Ovary (tissue), 9 donors: ENCODE measurements around the gene MROH7. TPM values are rescaled to one million over a fixed set of nuclear protein-coding genes. Genes with fewer than 3 reads are reported as not detected.

ENCODE experiments used
- DNase-seq, 5 donors: peaks; one replicate each; pipeline ENCODE4 v3.0.0-alpha.2; 2019 to 2020
- H3K27ac ChIP-seq, 2 donors: fragments of 200-600 bp; one replicate each; pipeline versions ENCODE4 v1.5.1 to v1.8.0; 2019 to 2022
- H3K27me3 ChIP-seq: fragments of 200-600 bp; one replicate; pipeline ENCODE4 v1.8.0; 2022
- H3K36me3 ChIP-seq: fragments of 200-600 bp; sonication (generic); one replicate; pipeline ENCODE4 v1.5.1; 2019
- H3K4me1 ChIP-seq: one replicate; pipeline ENCODE4 v1.8.1; 2013; ENCODE audit warnings: mild to moderate bottlenecking, moderate library complexity; ENCODE audit not compliant: insufficient read depth
- H3K4me3 ChIP-seq: fragments of 200-600 bp; sonication (generic); one replicate; pipeline ENCODE4 v1.5.1; 2017
- H3K9me3 ChIP-seq, 2 donors: fragments of 200-600 bp in 1 of 2; sonication (generic) in 1 of 2; one replicate each; pipeline versions ENCODE4 v1.5.1 to v1.8.1; 2013 to 2019; ENCODE audit warnings: mild to moderate bottlenecking in 1 of 2, moderate library complexity in 1 of 2
- CTCF ChIP-seq, 3 donors: fragments of 450-650 bp in 2 of 3; fragments of 200-600 bp in 1 of 3; IDR thresholded peaks; one replicate each; pipeline versions ENCODE4 v1.5.1 to v1.8.0; 2016 to 2022; ENCODE audit warnings: antibody characterized with exemption in 3 of 3, mild to moderate bottlenecking in 1 of 3
- EP300 ChIP-seq: sonication (generic); formaldehyde crosslinking; IDR thresholded peaks from one replicate; pipeline ENCODE4 v1.6.1; 2017; ENCODE audit warnings: antibody characterized with exemption
- POLR2A ChIP-seq: fragments of 450-650 bp; IDR thresholded peaks from one replicate; pipeline ENCODE4 v1.6.1; 2017; ENCODE audit warnings: antibody characterized with exemption, mild to moderate bottlenecking, moderate library complexity
- WGBS, 3 donors: extraction: QIAGEN DNeasy Blood & Tissue Kit in 1 of 3; methylation state at CpG; one replicate each; pipeline versions ENCODE4 v1.1.5 to v1.1.7; 2013 to 2017; 5-methylcytosine and 5-hydroxymethylcytosine counted together
- intact Hi-C, 4 donors: fragments of 100-400 bp; cut with DNase I; formaldehyde crosslinking; loops; one replicate each; pipeline versions ENCODE4 v1.11.0 to v1.15.1; 2022 to 2023
- polyA plus RNA-seq, 2 donors: library from polyadenylated mRNA; stranded (reverse); fragments of 200-250 nt in 1 of 2; fragments of 350-450 nt in 1 of 2; fragmentation: Illumina TruSeq in 1 of 2; extraction: RNeasy Lipid Tissue Mini Kit (QIAGEN cat#74804) in 1 of 2; gene quantifications; one replicate each; pipeline ENCODE4 v1.2.3, GENCODE V29; 2013 to 2014
- total RNA-seq, 7 donors: library from RNA; depleted of rRNA in 2 of 7; stranded (reverse); fragments of >200 nt in 2 of 7; fragmentation: NEBNext Ultra II Directional in 3 of 7; extraction: Animal tissue kit (Norgen Biotek cat#: 25700) in 3 of 7; gene quantifications; one replicate each; pipeline versions ENCODE4 v1.1.0 to v1.2.4, GENCODE V29; 2016 to 2023
- donor health status: DM: no; HTN: no; CAD: no; lungs with moderate emphysema.
- donor health status: DM: no; HTN: no; CAD: no.
- donor health status: Bipolar disorder and iron deficiency.
- donor health status: DM: yes; HTN: yes; CAD: no.
- donor health status: DM: no; HTN: no; CAD: no.
- donor health status: DM: yes; HTN: yes; CAD: no.

The MROH7 gene
- total and polyA plus RNA-seq, 9 donors: 3.1 to 20.9 (median 9.3) TPM

DNA sequence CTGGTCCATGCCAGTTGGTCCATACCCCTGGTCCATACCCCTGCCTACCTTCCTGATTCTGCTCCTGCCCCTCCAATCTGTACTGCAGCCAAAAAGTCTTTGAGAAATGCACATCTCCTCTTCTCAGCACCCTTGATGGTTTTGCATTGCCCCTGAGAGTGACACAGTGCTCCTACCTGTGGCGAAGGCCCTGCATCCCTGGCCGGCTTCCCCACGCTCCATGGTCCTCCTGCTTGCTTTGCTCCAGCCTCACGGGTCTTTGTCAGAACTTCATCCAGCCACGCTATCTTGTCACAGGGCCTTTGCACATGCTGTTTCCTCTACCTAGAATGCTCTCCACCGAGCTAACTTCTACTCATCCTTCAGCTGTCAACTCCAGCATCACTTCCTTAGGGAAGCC is 41.9 kb downstream of the MROH7 start:
- Histone ChIP-seq H3K27me3 (no peaks in the 10 kb centered on the region), H3K4me1 (no peaks in the 10 kb centered on the region), H3K9me3 (no peaks in the 10 kb centered on the region), H3K36me3 (no peaks in the 10 kb centered on the region), H3K4me3 (no peak overlapping the region), H3K27ac (no peak overlapping the region)
- intact Hi-C loops: no loop called here
- WGBS, 3 donors: 84 to 94% (median 86%) methylated on average over 6 of the region's 6 CpGs
- no peak for TF ChIP-seq POLR2A
- no peak for TF ChIP-seq EP300
- no peak for TF ChIP-seq CTCF (IDR thresholded peaks at IDR 0.05)
- no peak for DNase-seq

DNA sequence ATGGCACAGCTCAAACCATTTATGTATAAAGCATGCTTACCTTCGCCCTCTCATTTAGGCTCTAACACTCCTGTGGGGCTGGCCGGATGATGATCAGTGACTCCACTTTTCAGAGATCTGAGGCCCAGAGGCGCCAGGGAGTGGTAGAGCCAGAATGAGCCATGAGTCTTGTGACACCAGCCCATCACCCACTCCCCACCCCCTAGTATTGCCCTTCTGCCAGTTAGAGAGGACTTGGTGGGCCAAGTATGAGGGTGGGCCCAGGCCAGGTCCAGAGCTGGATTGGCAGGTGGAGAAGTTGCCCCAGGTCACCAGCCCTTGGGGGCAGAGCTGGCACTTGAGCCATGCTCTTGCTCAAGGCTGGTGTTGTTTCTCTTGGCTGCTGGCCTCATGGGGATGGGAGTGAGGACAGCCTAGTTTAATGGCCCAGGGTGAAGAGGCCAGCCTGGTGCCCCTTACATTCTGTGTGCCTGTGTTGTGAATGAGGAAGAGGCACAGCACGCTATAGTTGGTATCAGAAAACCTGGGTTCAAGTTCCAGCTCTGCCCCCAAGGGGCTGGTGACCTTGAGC is 43.8 kb downstream of the MROH7 start:
- no peaks in the 10 kb centered on the region for H3K9me3 ChIP-seq
- DNase-seq: no peak
- H3K4me3 ChIP-seq: no peak overlapping the region
- WGBS, 3 donors: 91 to 98% (median 94%) methylated on average over 3 to 4 of the region's 4 CpGs
- no peaks in the 10 kb centered on the region for H3K4me1 ChIP-seq
- H3K36me3 ChIP-seq: no peaks in the 10 kb centered on the region
- TF ChIP-seq POLR2A (no peak), EP300 (no peak), CTCF (IDR thresholded peaks at IDR 0.05) (no peak)
- intact Hi-C loops: no loop called here
- no peaks in the 10 kb centered on the region for H3K27me3 ChIP-seq
- H3K27ac ChIP-seq: no peak overlapping the region

GRCh38 chr1:54686155-54686554 is 44.6 kb downstream of the MROH7 start:
- no peak for TF ChIP-seq EP300
- no peak for TF ChIP-seq POLR2A
- TF ChIP-seq CTCF (IDR thresholded peaks at IDR 0.05): no peak
- no peaks in the 10 kb centered on the region for H3K36me3 ChIP-seq
- 86 to 88% (median 87%) methylated on average over 11 of the region's 11 CpGs for WGBS, 3 donors
- no peak overlapping the region for H3K4me3 ChIP-seq
- H3K9me3 ChIP-seq: no peaks in the 10 kb centered on the region
- H3K4me1 ChIP-seq: no peaks in the 10 kb centered on the region
- H3K27ac ChIP-seq: no peak overlapping the region
- no peak for DNase-seq
- intact Hi-C loops: no loop called here
- no peaks in the 10 kb centered on the region for H3K27me3 ChIP-seq

DNA sequence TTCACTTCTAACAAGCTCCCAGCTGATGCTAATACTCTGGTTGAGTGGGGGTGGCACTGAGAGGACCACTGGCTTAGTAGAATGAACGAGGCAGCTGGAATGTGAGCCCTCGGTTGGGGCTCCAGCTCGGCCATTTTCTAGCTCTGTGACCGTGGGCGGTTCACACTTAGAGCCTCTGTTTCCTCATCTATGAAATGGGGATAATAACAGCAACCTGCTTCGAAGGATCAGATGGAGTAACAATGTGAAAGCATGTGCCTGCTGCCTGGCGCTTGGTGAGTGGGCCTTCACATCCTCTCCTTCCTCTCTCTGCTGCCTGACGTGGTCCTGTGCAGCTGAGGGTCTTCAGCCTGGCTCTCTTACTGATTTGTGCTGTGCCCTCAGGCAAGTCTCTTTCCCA is 53.2 kb downstream of the MROH7 start:
- no peak overlapping the region for H3K4me3 ChIP-seq
- no peak overlapping the region for H3K27ac ChIP-seq
- DNase-seq: no peak
- H3K9me3 ChIP-seq: no peaks in the 10 kb centered on the region
- intact Hi-C loops: no loop called here
- TF ChIP-seq CTCF (IDR thresholded peaks at IDR 0.05) (no peak), EP300 (no peak), POLR2A (no peak)
- H3K36me3 ChIP-seq: no peaks in the 10 kb centered on the region
- no peaks in the 10 kb centered on the region for H3K4me1 ChIP-seq
- WGBS, 3 donors: 85 to 92% (median 89%) methylated on average over 8 of the region's 8 CpGs
- no peaks in the 10 kb centered on the region for H3K27me3 ChIP-seq
